Parathyroid adenoma (tissue), 2 donors: Measurements from ENCODE around the gene RAD51D.

Experiments used
- H2AFZ ChIP-seq: fragments of 300-600 bp; sonication (generic); one replicate; pipeline ENCODE4 v1.7.0; 2017; ENCODE audit warnings: antibody characterized with exemption, mild to moderate bottlenecking
- H3K27ac ChIP-seq: fragments of 300-600 bp; sonication (generic); one replicate; pipeline ENCODE4 v1.7.0; 2017
- H3K27me3 ChIP-seq: fragments of 300-600 bp; sonication (generic); one replicate; pipeline ENCODE4 v1.7.0; 2017; ENCODE audit warnings: low read length; ENCODE audit not compliant: control insufficient read depth, insufficient read depth
- H3K36me3 ChIP-seq: fragments of 300-600 bp; sonication (generic); one replicate; pipeline ENCODE4 v1.7.0; 2017; ENCODE audit warnings: low read length; ENCODE audit not compliant: control insufficient read depth, insufficient read depth
- H3K4me1 ChIP-seq: fragments of 300-600 bp; sonication (generic); one replicate; pipeline ENCODE4 v1.7.0; 2017; ENCODE audit warnings: control low read depth
- H3K4me2 ChIP-seq: fragments of 300-600 bp; sonication (generic); one replicate; pipeline ENCODE4 v1.7.0; 2017; ENCODE audit warnings: low read length
- H3K4me3 ChIP-seq: fragments of 300-600 bp; sonication (generic); one replicate; pipeline ENCODE4 v1.7.0; 2017; ENCODE audit warnings: low read depth, low read length
- H3K79me2 ChIP-seq: fragments of 300-600 bp; sonication (generic); one replicate; pipeline ENCODE4 v1.7.0; 2017; ENCODE audit warnings: control low read depth
- H3K9ac ChIP-seq: fragments of 300-600 bp; sonication (generic); one replicate; pipeline ENCODE4 v1.7.0; 2017; ENCODE audit warnings: mild to moderate bottlenecking
- H3K9me3 ChIP-seq: fragments of 300-600 bp; sonication (generic); one replicate; pipeline ENCODE4 v1.7.0; 2017; ENCODE audit warnings: low read length; ENCODE audit not compliant: control insufficient read depth
- CTCF ChIP-seq: fragments of 300-600 bp; sonication (generic); IDR thresholded peaks from one replicate; pipeline ENCODE4 v1.7.0; 2017; ENCODE audit warnings: antibody characterized with exemption, mild to moderate bottlenecking
- donor health status: primary hyperparathyroidism.

The RAD51D gene

GRCh38 chr17:35148144-35148543, 28.5 kb upstream of the RAD51D start:
- Histone ChIP-seq H3K27me3 (no peaks in the 10 kb centered on the region), H3K36me3 (no peaks in the 10 kb centered on the region), H3K4me1 (no peaks in the 10 kb centered on the region), H3K4me2 (no peak overlapping the region), H3K4me3 (no peak overlapping the region), H3K9ac (no peak overlapping the region), H3K27ac (no peak overlapping the region), H3K9me3 (no peaks in the 10 kb centered on the region), H2AFZ (no peak overlapping the region), H3K79me2 (no peaks in the 10 kb centered on the region)
- no peak for TF ChIP-seq CTCF

- no peak within 1 kb of the TSS for H3K4me3 ChIP-seq
- H3K4me1 ChIP-seq: no peaks in the 10 kb centered on the region
- H2AFZ ChIP-seq: no peak within 1 kb of the TSS
- no peaks in the 10 kb centered on the region for H3K36me3 ChIP-seq
- H3K4me2 ChIP-seq: no peak within 1 kb of the TSS
- no peaks in the 10 kb centered on the region for H3K9me3 ChIP-seq
- H3K79me2 ChIP-seq: no peaks in the 10 kb centered on the region
- TF ChIP-seq CTCF: no peak
- H3K27me3 ChIP-seq: no peaks in the 10 kb centered on the region
- H3K27ac ChIP-seq: no peak within 1 kb of the TSS
- no peak within 1 kb of the TSS for H3K9ac ChIP-seq
Measured at GRCh38 chr17:35147375-35147905, 27.8 kb upstream of the RAD51D start, which contains the start of gene UNC45B. Gene UNC45B (plus strand): TSS chr17:35147817. CDS start chr17:35148264, 447 bp downstream.

- Histone ChIP-seq H3K27ac (no peak overlapping the region), H3K4me1 (no peaks in the 10 kb centered on the region), H3K36me3 (no peaks in the 10 kb centered on the region), H3K4me3 (no peak overlapping the region), H3K9ac (no peak overlapping the region), H3K9me3 (no peaks in the 10 kb centered on the region), H3K79me2 (no peaks in the 10 kb centered on the region), H2AFZ (no peak overlapping the region), H3K27me3 (no peaks in the 10 kb centered on the region), H3K4me2 (no peak overlapping the region)
- TF ChIP-seq CTCF: no peak
Measured at GRCh38 chr17:35146214-35146833, 26.7 kb upstream of the RAD51D start.

- TF ChIP-seq CTCF: no peak
- Histone ChIP-seq H3K9me3 (no peaks in the 10 kb centered on the region), H3K4me2 (no peak overlapping the region), H3K4me1 (peaks cover 3% of the 10 kb centered on the region), H3K27ac (no peak overlapping the region), H3K9ac (no peak overlapping the region), H3K27me3 (no peaks in the 10 kb centered on the region), H3K4me3 (no peak overlapping the region), H3K36me3 (no peaks in the 10 kb centered on the region), H3K79me2 (no peaks in the 10 kb centered on the region), H2AFZ (no peak overlapping the region)
Measured at GRCh38 chr17:35144840-35145239, 25.2 kb upstream of the RAD51D start.

- Histone ChIP-seq H3K4me2 (peak overlapping the region; percentile 69), H3K9me3 (no peaks in the 10 kb centered on the region), H2AFZ (peak overlapping the region; percentile 88), H3K36me3 (no peaks in the 10 kb centered on the region), H3K4me3 (peak overlapping the region; percentile 75), H3K27me3 (no peaks in the 10 kb centered on the region), H3K4me1 (peaks cover 3% of the 10 kb centered on the region), H3K27ac (no peak overlapping the region), H3K9ac (no peak overlapping the region), H3K79me2 (no peaks in the 10 kb centered on the region)
- TF ChIP-seq CTCF: no peak
Measured at GRCh38 chr17:35142467-35142796, 22.8 kb upstream of the RAD51D start.
